ENCODE data around the gene TYR.
"Not testable (repeated sequence)": the region's sequence is repeated elsewhere in the genome, so short reads cannot be mapped to it uniquely, and the experiment has no call there.

DNA sequence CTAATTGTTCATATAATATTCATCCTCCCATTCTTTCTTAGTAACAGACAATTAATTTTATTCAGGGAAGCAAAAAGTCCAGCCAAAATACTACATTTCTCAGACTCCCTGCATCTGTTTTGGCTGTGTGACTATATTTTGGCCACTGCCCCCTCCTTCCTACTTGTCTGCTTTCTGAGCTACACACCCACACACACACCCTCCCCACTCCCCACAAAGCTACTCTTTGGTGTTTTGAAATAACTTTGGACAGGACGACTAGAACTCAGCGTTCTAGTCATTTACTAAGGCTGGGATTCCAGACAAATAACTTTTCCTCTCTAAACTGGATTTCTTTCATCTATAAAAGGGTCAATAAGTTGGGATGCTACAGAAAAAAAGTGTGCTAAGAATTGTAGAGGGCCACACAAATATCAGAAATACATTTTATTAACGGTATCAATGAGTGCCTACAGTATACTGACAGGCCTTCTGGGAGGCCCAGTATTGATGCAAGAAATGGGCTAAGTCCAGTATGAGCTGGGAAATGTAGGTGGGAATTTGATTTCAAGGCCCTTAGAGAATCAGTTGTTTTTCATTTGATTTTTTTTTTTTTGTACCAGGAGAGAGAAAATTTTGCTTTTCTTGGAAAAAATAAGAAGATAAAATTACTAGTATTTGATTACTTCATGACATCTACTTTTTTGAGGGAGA is 165.4 kb downstream of the TYR start:
- TF ChIP-seq, protein P1, sequence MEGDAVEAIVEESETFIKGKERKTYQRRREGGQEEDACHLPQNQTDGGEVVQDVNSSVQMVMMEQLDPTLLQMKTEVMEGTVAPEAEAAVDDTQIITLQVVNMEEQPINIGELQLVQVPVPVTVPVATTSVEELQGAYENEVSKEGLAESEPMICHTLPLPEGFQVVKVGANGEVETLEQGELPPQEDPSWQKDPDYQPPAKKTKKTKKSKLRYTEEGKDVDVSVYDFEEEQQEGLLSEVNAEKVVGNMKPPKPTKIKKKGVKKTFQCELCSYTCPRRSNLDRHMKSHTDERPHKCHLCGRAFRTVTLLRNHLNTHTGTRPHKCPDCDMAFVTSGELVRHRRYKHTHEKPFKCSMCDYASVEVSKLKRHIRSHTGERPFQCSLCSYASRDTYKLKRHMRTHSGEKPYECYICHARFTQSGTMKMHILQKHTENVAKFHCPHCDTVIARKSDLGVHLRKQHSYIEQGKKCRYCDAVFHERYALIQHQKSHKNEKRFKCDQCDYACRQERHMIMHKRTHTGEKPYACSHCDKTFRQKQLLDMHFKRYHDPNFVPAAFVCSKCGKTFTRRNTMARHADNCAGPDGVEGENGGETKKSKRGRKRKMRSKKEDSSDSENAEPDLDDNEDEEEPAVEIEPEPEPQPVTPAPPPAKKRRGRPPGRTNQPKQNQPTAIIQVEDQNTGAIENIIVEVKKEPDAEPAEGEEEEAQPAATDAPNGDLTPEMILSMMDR (IDR thresholded peaks at IDR 0.05), result not testable (repeated sequence)
- TF ChIP-seq POLR2AphosphoS5, TCF7L2 (IDR thresholded peaks at IDR 0.05; ENCODE audit: low read depth, low read length): not testable (repeated sequence)
- TF ChIP-seq, protein P2, sequence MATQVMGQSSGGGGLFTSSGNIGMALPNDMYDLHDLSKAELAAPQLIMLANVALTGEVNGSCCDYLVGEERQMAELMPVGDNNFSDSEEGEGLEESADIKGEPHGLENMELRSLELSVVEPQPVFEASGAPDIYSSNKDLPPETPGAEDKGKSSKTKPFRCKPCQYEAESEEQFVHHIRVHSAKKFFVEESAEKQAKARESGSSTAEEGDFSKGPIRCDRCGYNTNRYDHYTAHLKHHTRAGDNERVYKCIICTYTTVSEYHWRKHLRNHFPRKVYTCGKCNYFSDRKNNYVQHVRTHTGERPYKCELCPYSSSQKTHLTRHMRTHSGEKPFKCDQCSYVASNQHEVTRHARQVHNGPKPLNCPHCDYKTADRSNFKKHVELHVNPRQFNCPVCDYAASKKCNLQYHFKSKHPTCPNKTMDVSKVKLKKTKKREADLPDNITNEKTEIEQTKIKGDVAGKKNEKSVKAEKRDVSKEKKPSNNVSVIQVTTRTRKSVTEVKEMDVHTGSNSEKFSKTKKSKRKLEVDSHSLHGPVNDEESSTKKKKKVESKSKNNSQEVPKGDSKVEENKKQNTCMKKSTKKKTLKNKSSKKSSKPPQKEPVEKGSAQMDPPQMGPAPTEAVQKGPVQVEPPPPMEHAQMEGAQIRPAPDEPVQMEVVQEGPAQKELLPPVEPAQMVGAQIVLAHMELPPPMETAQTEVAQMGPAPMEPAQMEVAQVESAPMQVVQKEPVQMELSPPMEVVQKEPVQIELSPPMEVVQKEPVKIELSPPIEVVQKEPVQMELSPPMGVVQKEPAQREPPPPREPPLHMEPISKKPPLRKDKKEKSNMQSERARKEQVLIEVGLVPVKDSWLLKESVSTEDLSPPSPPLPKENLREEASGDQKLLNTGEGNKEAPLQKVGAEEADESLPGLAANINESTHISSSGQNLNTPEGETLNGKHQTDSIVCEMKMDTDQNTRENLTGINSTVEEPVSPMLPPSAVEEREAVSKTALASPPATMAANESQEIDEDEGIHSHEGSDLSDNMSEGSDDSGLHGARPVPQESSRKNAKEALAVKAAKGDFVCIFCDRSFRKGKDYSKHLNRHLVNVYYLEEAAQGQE (IDR thresholded peaks at IDR 0.05; ENCODE audit: insufficient read depth in 1 of 2, low read depth in 2 of 2, low read length in 1 of 2), result not testable (repeated sequence)
